HL-60 (cell line): ENCODE data around the gene ALDH7A1.

ENCODE experiments used
- GABPA ChIP-seq: IDR thresholded peaks from 2 replicates; pipeline ENCODE4 v1.6.1; 2012; ENCODE audit warnings: low read depth
- POLR2AphosphoS5 ChIP-seq: IDR thresholded peaks from 2 replicates; pipeline ENCODE4 v1.6.1; 2012; ENCODE audit warnings: low read depth
- TF ChIP-seq, protein P1 (sequence below): IDR thresholded peaks from one replicate; pipeline ENCODE4 v1.5.1; 2011; ENCODE audit warnings: low read length, control low read depth, inconsistent platforms; ENCODE audit not compliant: insufficient read depth
- TF ChIP-seq, protein P2 (sequence below): IDR thresholded peaks from 2 replicates; pipeline ENCODE4 v1.6.1; 2012; ENCODE audit warnings: low read depth; ENCODE audit not compliant: insufficient replicate concordance

DNA sequence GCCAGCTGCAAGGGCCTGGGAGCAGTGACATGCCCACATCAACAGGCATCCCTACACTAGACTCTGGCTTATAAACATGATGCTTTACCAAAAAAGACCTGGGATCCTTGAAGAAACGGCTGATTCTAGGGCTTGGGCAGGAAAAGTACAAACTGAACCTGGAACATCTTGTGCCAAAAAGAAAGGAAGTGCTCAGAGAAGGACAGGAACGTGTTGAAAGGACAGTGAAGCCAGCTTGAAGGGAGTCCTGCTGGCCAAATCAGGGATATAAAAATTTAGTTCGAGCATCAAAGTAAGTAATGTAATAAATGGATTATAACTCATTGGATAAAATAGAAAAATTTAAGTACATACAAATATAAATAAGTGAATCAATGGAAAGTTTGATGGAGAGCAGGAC is 58.1 kb downstream of the ALDH7A1 start:
- TF ChIP-seq, protein P1, sequence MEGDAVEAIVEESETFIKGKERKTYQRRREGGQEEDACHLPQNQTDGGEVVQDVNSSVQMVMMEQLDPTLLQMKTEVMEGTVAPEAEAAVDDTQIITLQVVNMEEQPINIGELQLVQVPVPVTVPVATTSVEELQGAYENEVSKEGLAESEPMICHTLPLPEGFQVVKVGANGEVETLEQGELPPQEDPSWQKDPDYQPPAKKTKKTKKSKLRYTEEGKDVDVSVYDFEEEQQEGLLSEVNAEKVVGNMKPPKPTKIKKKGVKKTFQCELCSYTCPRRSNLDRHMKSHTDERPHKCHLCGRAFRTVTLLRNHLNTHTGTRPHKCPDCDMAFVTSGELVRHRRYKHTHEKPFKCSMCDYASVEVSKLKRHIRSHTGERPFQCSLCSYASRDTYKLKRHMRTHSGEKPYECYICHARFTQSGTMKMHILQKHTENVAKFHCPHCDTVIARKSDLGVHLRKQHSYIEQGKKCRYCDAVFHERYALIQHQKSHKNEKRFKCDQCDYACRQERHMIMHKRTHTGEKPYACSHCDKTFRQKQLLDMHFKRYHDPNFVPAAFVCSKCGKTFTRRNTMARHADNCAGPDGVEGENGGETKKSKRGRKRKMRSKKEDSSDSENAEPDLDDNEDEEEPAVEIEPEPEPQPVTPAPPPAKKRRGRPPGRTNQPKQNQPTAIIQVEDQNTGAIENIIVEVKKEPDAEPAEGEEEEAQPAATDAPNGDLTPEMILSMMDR: no peak
- TF ChIP-seq POLR2AphosphoS5 (no peak), GABPA (no peak)
- TF ChIP-seq, protein P2, sequence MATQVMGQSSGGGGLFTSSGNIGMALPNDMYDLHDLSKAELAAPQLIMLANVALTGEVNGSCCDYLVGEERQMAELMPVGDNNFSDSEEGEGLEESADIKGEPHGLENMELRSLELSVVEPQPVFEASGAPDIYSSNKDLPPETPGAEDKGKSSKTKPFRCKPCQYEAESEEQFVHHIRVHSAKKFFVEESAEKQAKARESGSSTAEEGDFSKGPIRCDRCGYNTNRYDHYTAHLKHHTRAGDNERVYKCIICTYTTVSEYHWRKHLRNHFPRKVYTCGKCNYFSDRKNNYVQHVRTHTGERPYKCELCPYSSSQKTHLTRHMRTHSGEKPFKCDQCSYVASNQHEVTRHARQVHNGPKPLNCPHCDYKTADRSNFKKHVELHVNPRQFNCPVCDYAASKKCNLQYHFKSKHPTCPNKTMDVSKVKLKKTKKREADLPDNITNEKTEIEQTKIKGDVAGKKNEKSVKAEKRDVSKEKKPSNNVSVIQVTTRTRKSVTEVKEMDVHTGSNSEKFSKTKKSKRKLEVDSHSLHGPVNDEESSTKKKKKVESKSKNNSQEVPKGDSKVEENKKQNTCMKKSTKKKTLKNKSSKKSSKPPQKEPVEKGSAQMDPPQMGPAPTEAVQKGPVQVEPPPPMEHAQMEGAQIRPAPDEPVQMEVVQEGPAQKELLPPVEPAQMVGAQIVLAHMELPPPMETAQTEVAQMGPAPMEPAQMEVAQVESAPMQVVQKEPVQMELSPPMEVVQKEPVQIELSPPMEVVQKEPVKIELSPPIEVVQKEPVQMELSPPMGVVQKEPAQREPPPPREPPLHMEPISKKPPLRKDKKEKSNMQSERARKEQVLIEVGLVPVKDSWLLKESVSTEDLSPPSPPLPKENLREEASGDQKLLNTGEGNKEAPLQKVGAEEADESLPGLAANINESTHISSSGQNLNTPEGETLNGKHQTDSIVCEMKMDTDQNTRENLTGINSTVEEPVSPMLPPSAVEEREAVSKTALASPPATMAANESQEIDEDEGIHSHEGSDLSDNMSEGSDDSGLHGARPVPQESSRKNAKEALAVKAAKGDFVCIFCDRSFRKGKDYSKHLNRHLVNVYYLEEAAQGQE: no peak
